Esophagus muscularis mucosa (tissue), 4 donors: ENCODE data around the gene GALNT2. TPM values are rescaled to one million over a fixed set of nuclear protein-coding genes. Genes with fewer than 3 reads are reported as not detected.
A peak's percentile ranks its signal among the peaks of the same experiment; 100 is the strongest.

Experiments
- DNase-seq: peaks from one replicate; pipeline ENCODE4 v3.0.0-alpha.2; 2017; ENCODE audit errors: extremely low spot score
- H3K27ac ChIP-seq, 4 donors: fragments of 200-600 bp; sonication (generic); replicated peaks in 1 of 4; 1 replicate in 3 of 4; 2 replicates in 1 of 4; pipeline ENCODE4 v1.5.1; 2016 to 2019; ENCODE audit warnings: mild to moderate bottlenecking in 1 of 4
- H3K27me3 ChIP-seq, 4 donors: fragments of 200-600 bp; sonication (generic); one replicate each; pipeline versions ENCODE4 v1.5.1 to v1.6.0; 2016 to 2019
- H3K36me3 ChIP-seq, 4 donors: fragments of 200-600 bp; sonication (generic); one replicate each; pipeline ENCODE4 v1.5.1; 2016 to 2019
- H3K4me1 ChIP-seq, 4 donors: fragments of 200-600 bp; sonication (generic); one replicate each; pipeline ENCODE4 v1.5.1; 2016 to 2019
- H3K4me3 ChIP-seq, 4 donors: fragments of 200-600 bp; sonication (generic); 1 replicate in 2 of 4; 2 replicates in 2 of 4; pipeline ENCODE4 v1.5.1; 2016 to 2019; ENCODE audit warnings: mild to moderate bottlenecking in 4 of 4, moderate library complexity in 1 of 4
- H3K9me3 ChIP-seq, 4 donors: fragments of 200-600 bp; sonication (generic); 1 replicate in 3 of 4; 2 replicates in 1 of 4; pipeline ENCODE4 v1.5.1; 2016 to 2019
- CTCF ChIP-seq, 3 experiments: fragments of 200-600 bp in 2 of 3; fragments of 450-650 bp in 1 of 3; sonication (generic) in 2 of 3; IDR thresholded peaks; one replicate each; pipeline ENCODE4 v1.5.1; 2017 to 2019; ENCODE audit warnings: antibody characterized with exemption in 3 of 3, mild to moderate bottlenecking in 2 of 3, moderate library complexity in 1 of 3
- EP300 ChIP-seq: sonication (generic); formaldehyde crosslinking; IDR thresholded peaks from one replicate; pipeline ENCODE4 v1.6.1; 2017; ENCODE audit warnings: antibody characterized with exemption
- POLR2A ChIP-seq: fragments of 450-650 bp; IDR thresholded peaks from one replicate; pipeline ENCODE4 v1.6.1; 2017; ENCODE audit warnings: antibody characterized with exemption, moderate library complexity, mild to moderate bottlenecking, low read depth
- POLR2AphosphoS5 ChIP-seq, 2 donors: sonication (generic); formaldehyde crosslinking; IDR thresholded peaks; one replicate each; pipeline ENCODE4 v1.6.1; 2017; ENCODE audit warnings: antibody characterized with exemption in 2 of 2
- WGBS: methylation state at CpG from one replicate; pipeline ENCODE4 v1.1.5; 2018; 5-methylcytosine and 5-hydroxymethylcytosine counted together
- intact Hi-C: fragments of 100-400 bp; cut with DNase I; formaldehyde crosslinking; loops from one replicate; pipeline ENCODE4 v1.15.1; 2023
- total RNA-seq, 4 donors: library from RNA; depleted of rRNA; stranded (reverse); fragments of >200 nt; gene quantifications; one replicate each; pipeline versions ENCODE4 v1.1.0 to v1.2.1, GENCODE V29; 2016

GALNT2 gene
- total RNA-seq, 4 donors from 2014 or later = 89.6 to 145 (median 129) TPM

GRCh38 chr1:230085178-230085515, 18.1 kb downstream of the GALNT2 start:
- Histone ChIP-seq H3K9me3 (no peaks in the 10 kb centered on the region), H3K27me3 (no peaks in the 10 kb centered on the region), H3K4me3 (no peak overlapping the region), H3K27ac (peak overlapping the region; percentile 69 to 84 (median 75)), H3K4me1 (peaks cover 45 to 95% (median 85%) of the 10 kb centered on the region in 4 donors), H3K36me3 (peaks cover 0 to 9% (median 4%) of the 10 kb centered on the region in 4 donors)
- DNase-seq = no peak
- TF ChIP-seq EP300 = no peak
- no peak for TF ChIP-seq CTCF (IDR thresholded peaks at IDR 0.05)
- WGBS = 95% methylated on average over 5 of the region's 5 CpGs
- intact Hi-C loops = no loop called here

- H3K27me3 ChIP-seq = no peaks in the 10 kb centered on the region
- no peak overlapping the region for H3K4me3 ChIP-seq
- peak overlapping the region; percentile 69 to 84 (median 75) for H3K27ac ChIP-seq
- intact Hi-C loops = no loop called here
- DNase-seq = no peak
- TF ChIP-seq CTCF (IDR thresholded peaks at IDR 0.05) = no peak
- no peak for TF ChIP-seq POLR2AphosphoS5 (IDR thresholded peaks at IDR 0.05)
- no peak for TF ChIP-seq POLR2A
- TF ChIP-seq EP300 = no peak
- H3K36me3 ChIP-seq = peaks cover 0 to 9% (median 2%) of the 10 kb centered on the region in 4 donors
- 76% methylated on average over 6 of the region's 6 CpGs for WGBS
- peaks cover 35 to 94% (median 84%) of the 10 kb centered on the region in 4 donors for H3K4me1 ChIP-seq
- H3K9me3 ChIP-seq = no peaks in the 10 kb centered on the region
These were observed 19.1 kb downstream of the GALNT2 start for GRCh38 chr1:230086151-230086550.

- H3K27ac ChIP-seq = peak overlapping the region; percentile 69 to 84 (median 75)
These were observed 20.1 kb downstream of the GALNT2 start for GRCh38 chr1:230087028-230087716.

GRCh38 chr1:230087717-230088105, 20.7 kb downstream of the GALNT2 start:
- no peak for DNase-seq
- H3K27ac ChIP-seq = peak overlapping the region in 3 of 4 donors; percentile 35 to 77 (median 69)

More at GRCh38 chr1:230087028-230087716, 20.1 kb downstream of the GALNT2 start:
- peaks cover 0 to 13% (median 7%) of the 10 kb centered on the region in 4 donors for H3K36me3 ChIP-seq
- TF ChIP-seq POLR2A (no peak), CTCF (IDR thresholded peaks at IDR 0.05) (no peak), POLR2AphosphoS5 (IDR thresholded peaks at IDR 0.05) (no peak), EP300 (no peak)
- no peak overlapping the region for H3K4me3 ChIP-seq
- no peaks in the 10 kb centered on the region for H3K9me3 ChIP-seq
- intact Hi-C loops = no loop called here
- WGBS = 92% methylated on average over 12 of the region's 12 CpGs
- H3K4me1 ChIP-seq = peaks cover 30 to 88% (median 80%) of the 10 kb centered on the region in 4 donors
- no peak for DNase-seq
- no peaks in the 10 kb centered on the region for H3K27me3 ChIP-seq

More at GRCh38 chr1:230087717-230088105, 20.7 kb downstream of the GALNT2 start:
- 46% methylated on average over 3 of the region's 3 CpGs for WGBS
- Histone ChIP-seq H3K9me3 (no peaks in the 10 kb centered on the region), H3K27me3 (no peaks in the 10 kb centered on the region), H3K4me1 (peaks cover 30 to 93% (median 78%) of the 10 kb centered on the region in 4 donors), H3K4me3 (no peak overlapping the region), H3K36me3 (peaks cover 0 to 13% (median 7%) of the 10 kb centered on the region in 4 donors)
- intact Hi-C loops = no loop called here
- no peak for TF ChIP-seq POLR2A
- TF ChIP-seq POLR2AphosphoS5 (IDR thresholded peaks at IDR 0.05) = no peak
- no peak for TF ChIP-seq EP300
- no peak for TF ChIP-seq CTCF (IDR thresholded peaks at IDR 0.05)
